Left lobe of liver (tissue), 2 donors: ENCODE data around the gene CACHD1. TPM values are rescaled to one million over a fixed set of nuclear protein-coding genes. Genes with fewer than 3 reads are reported as not detected.
"Not testable (repeated sequence)": the region's sequence is repeated elsewhere in the genome, so short reads cannot be mapped to it uniquely, and the experiment has no call there.

Experiments used
- ATAC-seq: fragments of 200-7000 bp; cut with Tn5 transposase; one replicate; pipeline ENCODE4 v1.9.1; 2020; ENCODE audit warnings: mild to moderate bottlenecking, moderate library complexity
- DNase-seq: peaks from one replicate; pipeline ENCODE4 v3.0.0-alpha.2; 2020; ENCODE audit warnings: low spot score
- total RNA-seq: library from RNA; stranded (reverse); gene quantifications from one replicate; pipeline ENCODE4 v1.2.1, GENCODE V29; 2021
- donor health status: DM: no; HTN: no; CAD: no; lungs with moderate emphysema.
- donor health status: DM: no; HTN: yes; CAD: no.

CACHD1 gene
- total RNA-seq, 1 donor from 2014 or later = 1.0 TPM

DNA sequence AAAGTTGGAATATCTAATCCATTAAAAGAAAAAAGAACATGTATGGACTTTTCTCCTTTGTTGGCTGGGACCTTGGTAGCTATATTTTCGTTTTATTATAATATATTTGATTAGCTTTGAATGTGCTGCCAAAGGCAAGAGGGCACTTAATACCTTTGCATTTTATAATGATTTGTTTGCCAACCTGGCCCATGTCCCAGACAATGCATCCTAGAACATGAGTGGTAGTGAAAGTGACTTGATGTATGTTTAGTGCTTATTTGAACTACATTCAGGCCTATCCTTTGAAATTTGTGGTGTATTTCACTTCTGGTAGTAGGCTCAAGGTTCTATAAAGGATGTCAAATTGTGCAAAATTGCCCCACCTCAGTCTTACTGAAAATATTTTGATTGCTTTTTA, 25.9 kb downstream of the CACHD1 start:
- ATAC-seq = no peak
- DNase-seq = no peak

DNA sequence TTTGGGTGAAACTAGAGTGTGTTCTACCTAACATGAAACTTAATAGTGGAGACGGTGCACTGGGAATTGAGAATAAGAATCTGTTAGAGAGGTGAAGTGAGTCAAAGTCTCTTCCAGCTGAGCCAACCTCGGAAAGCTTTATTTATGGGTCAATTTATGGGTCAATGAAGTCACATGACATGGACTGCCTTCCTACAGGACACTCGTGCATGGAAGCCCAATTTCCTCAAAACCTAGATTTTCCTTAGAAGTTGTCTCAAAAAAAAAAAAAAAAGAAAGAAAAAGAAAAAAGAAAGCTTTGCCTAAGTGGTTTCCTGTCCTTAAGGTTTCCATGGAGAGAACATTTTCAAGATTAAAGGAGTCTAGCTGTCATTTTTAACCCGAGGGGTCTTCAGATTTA, 26.7 kb downstream of the CACHD1 start:
- DNase-seq = no peak
- ATAC-seq = no peak

DNA sequence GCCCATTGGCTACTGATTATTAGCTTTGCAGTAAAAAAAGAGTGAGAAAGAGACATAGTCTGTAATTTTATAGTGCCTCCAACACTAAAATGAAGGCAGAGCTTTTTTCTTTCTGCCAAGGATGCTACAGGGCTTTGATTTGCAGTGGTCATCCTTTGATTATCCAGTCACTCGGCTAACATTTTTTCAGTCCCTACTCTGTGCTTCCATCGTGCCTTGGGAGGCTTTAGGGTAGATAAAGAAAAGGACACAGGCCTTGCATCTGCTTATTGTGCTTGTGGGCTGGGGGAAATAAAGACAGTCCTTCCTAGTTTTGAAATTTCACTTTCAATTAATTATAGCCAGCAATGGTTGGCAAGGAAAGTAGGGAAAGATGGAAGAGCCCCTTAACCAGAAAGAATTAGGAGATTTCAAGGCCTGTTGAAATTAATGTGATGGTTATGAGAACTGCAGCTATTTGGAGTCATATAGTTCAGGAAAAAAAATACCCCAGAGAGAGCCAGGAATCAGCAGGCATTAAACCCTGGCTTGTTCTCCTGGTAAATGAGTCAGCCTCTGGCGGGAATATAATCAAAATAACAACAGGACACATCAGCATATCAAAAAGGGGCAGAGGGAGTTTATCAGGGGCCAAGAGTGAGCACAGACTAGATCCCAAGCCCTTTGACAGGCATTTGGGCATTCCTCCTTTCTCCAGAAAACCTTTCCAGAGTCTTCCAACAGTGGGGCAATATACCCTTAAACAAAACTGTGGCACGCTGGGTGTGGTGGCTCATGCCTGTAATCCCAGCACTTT, 27.4 kb downstream of the CACHD1 start:
- DNase-seq = no peak
- ATAC-seq = no peak

DNA sequence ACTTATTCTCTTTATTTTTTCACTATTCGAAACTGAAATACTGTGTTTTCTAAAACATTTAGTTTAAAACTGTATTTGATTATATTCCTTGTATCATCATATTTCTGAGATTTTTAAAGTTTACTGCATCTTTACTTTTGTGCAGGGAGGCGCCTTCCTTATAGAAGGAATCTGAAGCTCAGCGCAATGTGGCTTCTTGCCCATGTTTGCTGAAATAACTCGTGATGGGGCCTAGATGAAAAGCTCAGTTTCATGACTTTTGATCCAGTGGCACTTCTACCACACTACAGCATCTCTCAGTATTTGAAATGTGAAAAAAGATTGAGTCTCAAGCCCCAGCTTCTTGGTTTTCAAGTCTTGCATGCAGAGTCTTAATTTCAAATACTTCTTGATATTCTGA, 28.4 kb downstream of the CACHD1 start:
- DNase-seq = no peak
- ATAC-seq = no peak

DNA sequence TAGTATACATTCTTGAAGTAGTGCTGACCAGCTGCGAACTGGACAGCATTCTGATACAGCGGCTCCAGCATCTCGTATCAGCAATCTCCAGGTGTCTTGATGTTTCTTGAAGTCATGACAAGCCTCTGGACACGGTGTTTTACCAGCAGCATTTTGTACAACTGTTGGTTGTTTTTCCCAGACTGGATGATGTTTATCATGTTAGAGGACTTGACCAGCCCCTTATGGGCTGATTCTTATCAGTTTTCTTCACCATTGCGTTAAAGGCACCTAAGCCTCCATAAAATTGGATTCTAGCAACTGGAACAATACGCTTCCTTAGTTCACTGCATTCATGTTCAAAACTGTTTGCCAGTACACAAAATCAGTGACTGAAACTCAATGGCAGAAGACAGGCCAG, 29.1 kb downstream of the CACHD1 start:
- no peak for DNase-seq
- no peak for ATAC-seq

DNA sequence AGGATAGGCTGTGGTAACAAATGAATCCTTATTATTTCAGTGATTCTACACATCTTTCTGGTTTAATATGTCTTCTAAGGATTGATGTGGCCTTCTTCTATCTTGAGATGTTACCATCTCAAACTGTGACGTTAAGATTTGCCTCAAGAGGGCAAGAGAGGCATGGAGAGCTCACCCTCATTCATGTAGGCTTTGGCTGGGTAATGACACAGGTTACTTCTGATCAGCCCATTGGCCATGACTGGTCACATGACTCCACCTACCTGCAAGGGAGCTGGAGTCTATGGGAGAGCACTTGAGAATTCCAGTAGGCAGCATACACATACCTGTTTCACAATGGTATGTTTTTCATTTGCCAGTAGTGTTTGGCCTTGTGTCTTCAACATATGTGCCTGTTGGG, 30.0 kb downstream of the CACHD1 start:
- no peak for ATAC-seq
- no peak for DNase-seq

DNA sequence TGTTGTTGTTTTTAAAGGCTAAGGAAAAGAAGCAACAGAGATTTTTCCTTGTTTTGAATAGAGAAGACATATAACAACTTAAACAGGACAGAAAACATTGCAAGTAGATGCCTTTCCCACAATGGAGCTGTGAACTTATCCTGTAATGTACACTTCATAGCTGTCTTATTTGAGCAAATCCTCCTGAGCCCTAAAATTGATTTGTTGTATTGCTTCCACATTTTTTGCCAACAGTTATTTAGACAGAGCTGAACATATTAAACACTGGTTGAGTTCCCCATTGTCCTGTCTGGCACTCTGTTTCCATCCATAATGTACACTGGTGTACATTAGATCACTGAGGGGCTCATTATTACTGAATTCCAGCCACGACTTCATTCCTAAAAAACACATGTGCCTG, 32.2 kb downstream of the CACHD1 start:
- DNase-seq (no peak), ATAC-seq (no peak)

DNA sequence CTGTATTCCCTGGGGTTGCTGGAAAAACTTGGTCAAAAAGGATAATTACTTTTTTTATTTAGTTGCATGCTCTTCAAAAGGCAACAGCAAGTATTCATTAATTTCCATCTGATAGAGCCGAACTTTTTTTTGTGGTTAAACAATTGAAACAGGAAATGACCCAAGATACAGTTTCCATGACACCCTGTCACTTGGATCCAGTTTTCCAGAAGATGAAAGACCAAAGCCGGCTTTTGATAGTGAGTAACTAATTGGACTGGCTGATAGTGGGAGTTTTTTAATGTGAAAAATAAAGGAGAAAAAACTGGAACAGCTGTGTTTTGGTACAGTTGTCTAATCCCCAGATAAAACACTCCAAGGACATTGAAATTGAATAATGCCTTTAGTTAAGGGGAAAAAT, 33.0 kb downstream of the CACHD1 start:
- ATAC-seq (no peak), DNase-seq (no peak)

DNA sequence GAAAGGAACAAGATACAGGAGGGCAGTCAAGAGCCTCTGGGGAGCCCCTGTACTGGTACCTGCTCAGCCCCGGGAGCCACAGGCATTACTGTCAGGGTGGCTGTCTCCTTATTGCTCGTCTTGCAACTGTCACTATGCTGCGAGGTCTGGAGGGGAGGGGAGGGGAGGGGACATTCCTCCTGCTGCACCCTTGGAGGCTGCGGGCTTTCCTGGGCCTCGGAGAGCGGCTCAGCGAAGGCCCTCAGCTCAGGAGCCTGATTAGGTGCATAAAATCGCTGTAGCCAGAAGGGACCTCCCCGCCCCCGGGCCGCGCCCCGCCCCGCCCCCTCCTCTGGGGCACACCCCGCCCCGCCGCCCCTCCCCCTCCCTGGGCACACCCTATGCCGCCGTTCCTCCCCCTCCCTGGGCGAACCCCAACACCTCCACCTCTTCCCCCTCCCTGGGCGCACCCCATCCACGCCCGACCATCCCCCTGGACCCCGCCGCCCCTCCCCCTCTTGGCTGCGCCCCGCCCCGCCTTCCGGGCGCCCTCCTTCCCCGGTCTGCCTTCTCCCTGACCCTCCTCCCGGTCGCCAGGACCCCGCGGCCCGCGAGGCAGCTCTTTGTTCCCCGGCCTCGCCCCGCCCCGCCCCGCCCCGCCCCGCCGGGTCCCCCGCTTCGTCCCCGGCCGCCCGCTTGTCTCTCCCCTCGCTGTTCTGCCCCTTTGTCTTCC, 35.5 kb downstream of the CACHD1 start:
- ATAC-seq (peak; percentile 68), DNase-seq (no peak)

DNA sequence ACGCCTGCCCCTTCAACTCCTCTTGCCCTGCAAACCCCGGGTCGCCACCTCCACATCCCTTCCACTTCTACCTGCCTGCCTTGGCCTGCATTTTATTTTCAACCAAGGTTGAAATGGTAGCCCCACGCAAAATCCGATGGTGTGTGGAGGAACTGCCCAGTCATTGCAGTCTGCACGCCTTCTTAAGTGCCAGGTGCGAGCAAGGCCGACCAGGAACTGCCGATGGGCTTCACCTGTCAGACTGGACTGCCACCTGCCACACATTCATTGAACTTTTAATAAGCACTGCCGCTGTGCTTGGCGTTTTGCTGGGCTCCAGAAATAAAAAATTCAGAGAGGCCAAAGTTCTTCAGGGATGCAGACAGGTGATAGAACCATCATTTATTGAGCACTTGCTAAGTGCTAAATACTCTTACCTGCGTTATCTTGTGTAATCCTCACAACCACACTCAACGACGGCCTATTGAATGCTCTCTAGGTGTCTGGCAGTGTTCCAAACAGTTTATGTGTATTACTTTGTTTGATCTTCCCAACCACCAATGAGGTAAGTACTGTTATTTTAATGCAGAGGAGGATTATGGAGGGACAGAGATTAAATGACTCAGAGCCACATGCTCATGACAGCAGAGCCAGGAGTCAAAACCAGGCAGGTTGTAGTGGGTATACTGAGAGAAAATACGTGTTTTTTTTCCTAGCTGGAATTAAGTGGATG, 36.2 kb downstream of the CACHD1 start:
- DNase-seq (no peak), ATAC-seq (no peak)

DNA sequence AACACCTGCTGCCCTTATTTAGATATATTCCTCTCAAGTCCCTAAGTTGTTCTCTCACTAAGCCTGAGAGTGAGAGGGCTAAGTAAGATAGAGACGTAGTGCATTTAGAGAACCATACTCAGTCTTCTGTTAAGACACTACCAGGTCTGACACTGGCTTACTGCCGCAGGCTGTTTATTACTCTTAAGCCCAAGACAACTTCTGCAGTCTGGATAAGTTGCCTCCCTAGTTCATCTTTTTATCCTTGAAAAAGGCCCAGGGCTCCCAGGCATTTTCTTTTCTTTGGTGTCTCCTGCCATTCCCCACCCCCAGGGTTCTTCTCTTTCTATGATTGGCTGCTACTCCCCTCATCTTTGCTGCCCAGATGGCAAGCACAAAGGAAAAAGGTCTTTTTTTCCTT, 38.7 kb downstream of the CACHD1 start:
- no peak for DNase-seq
- ATAC-seq = no peak

DNA sequence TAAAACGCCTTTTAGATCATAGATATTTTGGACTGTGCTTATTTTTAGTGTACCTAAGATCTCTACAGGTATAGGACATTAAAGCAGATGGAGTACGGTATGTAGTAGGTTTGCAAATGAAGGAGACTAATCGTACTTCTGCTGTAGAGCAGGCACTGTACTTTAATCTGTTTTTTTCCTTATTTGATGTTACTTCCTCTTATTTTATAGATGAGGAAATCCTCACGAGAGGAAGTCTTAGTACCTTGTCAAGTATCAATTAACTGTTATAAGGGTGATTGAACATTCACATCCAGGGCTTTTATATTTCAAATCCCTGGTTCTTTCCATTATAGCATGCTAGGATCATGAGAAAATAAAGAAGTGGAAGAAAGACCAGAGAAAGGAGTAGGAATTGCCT, 41.1 kb downstream of the CACHD1 start:
- ATAC-seq (no peak), DNase-seq (no peak)

DNA sequence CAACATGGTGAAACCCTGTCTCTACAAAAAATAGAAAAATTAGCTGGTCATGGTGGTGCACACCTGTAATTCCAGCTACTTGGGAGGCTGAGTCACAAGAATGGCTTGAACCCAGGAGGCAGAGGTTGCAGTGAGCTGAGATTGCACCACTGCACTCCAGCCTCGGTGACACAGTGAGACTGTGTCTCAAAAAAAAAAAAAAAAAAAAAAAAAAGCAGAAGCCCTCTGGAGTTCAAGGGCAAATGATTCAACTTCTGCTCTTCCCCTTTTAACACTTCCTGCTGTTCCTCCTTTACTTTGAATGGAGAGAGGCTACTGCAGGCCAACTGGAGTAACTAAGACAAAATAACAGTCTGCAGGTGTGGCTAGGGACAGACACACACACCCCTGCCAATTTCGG, 42.3 kb downstream of the CACHD1 start:
- ATAC-seq = peak; percentile 41
- not testable (repeated sequence) for DNase-seq

DNA sequence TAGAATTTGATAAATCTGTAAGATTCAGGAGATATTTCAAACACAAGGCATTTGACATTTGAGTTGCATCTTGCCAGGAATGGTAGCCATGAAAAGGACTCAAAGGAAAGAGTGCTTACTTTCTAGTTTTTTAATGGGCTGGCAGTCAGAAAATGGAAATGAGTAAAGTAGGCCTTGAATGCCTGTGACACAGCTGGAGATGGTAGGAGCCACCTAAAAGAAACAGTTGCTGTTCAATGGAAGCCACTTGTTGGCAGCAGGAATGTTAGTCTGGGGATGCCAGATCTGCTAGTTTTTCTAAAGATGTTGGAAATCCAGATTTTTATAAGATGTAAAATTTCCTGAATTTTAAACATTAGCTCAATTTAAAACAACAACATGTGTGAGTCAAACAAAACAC, 43.6 kb downstream of the CACHD1 start:
- DNase-seq = no peak
- ATAC-seq = no peak

DNA sequence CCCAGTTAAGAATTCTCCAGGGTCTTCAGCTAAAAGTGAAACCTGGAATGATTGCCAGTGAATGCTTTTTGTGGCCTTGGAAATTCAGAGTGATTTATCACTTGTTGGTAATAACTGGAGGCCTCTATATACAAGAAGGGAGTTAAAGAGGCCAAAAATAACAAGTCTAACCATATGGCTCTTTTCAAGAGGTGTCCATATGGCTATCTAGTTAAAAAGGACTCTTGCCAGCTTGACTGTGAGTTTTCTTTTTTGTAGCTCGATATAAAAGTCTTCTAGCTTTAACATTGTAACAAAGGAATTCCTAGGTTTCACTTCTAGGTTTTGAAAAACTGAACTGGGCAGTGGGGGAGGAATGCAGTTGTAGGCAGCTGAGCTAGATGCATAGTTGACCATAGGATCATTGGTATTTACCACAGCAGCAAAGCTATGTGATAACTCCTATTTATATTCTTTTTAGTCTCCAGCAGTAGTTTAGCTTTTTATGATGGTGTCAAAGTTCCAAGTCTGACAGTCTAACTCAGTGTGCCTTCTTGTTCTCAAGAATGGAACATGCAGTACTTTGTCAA, 44.4 kb downstream of the CACHD1 start:
- ATAC-seq (no peak), DNase-seq (no peak)

DNA sequence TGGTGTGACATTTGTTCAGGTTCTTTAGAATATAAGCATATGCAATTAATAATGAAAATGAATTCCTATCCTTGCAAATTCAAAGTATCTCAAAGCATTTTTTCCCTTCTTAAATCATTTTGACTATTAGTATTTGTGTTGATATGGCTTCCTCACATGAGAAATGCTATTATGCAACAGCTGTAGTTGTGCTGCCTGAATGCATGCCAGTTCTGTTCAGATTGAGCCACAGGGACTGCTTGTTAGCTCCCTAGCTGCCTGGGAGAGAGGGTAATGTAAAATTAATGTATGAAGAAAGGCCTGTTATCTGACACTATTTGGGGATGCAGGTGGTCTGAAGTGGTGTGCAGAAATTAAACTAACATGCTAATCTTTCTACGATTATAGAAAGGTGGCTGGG, 45.5 kb downstream of the CACHD1 start:
- peak; percentile 89 for ATAC-seq

DNA sequence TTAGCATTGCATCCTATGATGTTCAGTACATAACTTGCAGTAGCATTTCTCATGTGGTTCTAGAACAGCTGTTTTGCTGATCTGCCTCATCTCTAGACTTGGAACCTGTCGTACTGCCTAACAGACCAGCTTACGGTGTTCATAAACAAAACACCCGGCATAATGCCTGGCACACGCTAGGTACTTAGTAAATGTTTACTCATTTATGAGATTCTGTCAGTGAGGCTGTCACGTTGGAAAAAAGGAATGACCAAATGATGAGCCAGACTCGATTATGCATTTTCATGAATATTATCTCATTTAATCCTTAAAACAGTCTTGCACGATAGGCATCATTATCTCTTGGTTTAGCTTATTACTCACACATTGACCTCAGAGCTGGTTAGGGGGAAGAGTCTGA, 46.4 kb downstream of the CACHD1 start:
- ATAC-seq (peak; percentile 58), DNase-seq (no peak)

More for the DNA sequence above, 45.5 kb downstream of the CACHD1 start:
- DNase-seq = peak; percentile 69

DNA sequence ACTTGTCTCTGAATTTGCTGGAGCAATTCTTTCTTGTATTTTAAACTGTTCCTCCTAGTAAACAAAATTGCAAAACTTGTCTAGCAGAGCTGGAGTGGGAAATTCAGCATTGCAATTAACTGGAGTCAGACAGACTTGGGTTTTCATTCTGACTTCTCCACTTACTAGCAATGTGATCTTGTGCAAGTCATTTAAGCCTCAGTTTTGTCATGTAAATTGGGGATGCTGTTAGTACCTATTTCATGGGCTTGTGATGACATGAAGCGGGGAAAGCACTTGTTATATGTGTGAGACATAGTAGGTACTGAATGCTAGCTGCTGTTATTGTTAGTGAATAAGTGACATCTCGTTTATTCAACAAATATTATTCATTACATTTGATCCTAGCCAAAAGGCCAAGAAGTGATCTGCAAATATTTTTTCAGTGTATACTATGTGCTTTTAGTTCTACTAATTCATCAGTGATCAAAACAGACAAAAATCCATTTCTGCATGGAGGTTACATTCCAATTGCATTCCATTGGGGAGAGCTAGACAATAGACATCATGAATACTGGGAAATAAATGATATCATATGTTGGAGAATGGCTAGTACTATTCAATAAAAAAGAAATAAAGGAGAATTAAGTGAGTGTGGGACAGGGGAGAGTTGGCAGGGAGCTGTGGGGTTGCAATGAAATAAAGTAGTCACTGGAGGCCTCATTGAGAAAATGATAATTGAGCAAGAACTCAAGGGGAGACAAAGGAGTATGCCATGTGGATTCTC, 47.1 kb downstream of the CACHD1 start:
- ATAC-seq = no peak
- no peak for DNase-seq

DNA sequence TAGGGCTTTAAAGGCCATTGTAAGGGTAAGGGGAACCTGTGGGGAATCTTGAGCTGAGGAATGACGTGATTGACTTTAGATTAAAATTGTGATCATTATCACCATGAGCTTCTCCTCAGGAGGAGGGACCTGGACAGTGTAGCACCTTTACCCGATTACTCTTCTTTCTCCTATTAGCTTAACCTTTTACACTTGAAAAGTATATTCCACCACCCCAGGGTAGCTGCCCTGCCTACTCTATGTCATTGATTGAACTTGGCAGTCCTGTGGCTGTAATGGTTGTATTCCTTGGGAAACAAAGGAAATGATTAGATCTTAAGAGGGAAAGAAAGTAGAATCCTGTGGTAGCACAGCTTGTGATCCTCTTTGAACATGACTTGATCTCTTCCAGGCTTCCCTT, 47.7 kb downstream of the CACHD1 start:
- no peak for ATAC-seq
- no peak for DNase-seq

DNA sequence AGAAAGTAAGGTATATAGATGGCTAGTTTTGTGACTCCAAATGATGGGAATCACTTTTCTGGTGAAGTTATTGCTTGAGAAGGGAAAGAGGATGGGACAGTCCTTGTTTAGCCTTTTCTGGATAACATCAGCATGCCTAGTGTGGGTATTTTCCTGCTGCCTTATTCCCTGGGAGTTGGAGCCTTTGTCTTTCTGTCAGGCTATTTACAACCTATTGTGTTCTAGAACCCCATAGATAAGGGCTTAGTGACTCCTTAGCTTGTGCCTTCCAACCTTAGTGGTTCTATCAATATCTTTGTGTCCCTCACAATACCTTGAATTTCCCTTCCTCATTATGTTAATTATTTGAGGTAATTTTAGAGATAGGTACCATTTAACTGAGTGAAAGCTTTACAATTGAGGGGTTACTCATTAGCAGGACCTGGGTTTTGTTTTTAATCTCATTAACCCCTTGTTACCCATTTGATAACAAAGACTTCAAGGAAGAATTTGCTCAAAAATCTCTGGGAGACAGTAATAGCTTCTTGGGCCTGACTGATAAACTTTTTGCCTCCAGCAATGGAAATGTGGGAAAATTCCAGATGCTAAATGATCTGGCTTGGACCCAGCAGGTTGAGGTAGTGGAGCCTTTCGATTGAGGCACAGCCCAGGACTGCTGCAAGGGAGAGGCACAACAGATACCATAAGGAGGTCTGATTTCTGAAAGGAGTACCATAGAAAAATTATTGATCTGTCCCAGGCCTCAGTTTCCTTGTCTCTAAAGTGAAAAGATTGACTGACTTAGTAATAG, 49.0 kb downstream of the CACHD1 start:
- no peak for ATAC-seq
- no peak for DNase-seq
